GOT3 (cell line): ENCODE results near the gene SLC25A23.
A peak's percentile ranks its signal among the peaks of the same experiment; 100 is the strongest.
"Not testable (repeated sequence)": the region's sequence is repeated elsewhere in the genome, so short reads cannot be mapped to it uniquely, and the experiment has no call there.

Experiments used
- DNase-seq: peaks from one replicate; lab custom pipeline; 2025; ENCODE audit warnings: mixed read lengths; lab: John Stamatoyannopoulos, UW

Gene SLC25A23

DNA sequence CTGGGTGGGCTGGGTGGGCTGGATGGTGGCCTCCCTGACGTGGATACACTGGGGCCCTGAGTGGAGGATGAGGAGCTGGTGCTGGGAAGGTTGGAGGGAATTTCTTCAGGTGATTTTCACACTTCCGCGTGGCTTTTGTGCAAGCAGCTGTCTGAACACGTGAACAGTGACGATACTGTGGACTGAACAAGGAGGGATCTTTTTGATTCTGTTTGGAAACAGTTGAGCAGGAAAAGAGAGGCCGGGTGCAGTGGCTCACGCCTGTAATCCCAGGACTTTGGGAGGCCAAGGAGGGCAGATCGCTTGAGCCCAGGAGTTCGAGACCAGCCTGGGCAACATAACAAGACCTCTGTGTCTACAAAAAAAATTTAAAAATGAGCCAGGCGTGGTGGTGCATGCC is 57.5 kb downstream of the SLC25A23 start:
- DNase-seq: no peak

DNA sequence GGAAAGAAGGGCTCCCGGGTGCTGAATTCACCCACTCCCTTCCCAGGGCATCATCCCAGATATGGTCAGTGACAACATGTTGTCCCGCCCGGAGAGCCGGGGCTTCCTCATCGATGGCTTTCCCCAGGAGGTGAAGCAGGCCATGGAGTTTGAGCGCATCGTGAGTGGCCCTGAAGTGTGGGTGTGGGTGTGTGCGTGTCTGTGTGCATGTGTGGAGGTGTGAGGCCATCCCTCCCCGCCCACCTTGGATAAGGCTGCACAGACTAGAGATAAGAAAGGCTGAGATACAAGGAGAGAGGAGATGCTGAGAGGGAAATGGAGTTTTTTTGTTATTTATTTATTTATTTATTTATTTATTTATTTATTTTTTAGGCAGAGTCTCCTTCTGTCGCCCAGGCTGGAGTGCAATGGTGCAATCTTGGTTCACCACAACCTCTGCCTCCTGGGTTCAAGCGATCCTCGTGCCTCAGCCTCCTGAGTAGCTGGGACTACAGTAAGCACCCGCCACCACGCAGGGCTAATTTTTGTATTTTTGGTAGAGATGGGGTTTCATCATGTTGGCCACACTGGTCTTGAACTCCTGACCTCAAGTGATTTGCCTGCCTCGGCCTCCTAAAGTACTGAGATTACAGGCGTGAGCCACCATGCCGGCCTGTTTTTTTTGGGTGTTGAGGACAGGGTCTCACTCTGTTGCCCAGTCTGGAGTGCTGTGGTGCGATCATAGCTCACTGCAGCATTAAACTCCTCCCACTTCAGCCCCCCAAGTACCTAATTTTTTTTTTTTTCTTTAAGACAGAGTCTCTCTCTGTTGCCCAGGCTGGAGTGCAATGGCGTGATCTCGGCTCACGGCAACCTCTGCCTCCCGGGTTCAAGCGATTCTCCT is 59.3 kb downstream of the SLC25A23 start:
- not testable (repeated sequence) for DNase-seq

DNA sequence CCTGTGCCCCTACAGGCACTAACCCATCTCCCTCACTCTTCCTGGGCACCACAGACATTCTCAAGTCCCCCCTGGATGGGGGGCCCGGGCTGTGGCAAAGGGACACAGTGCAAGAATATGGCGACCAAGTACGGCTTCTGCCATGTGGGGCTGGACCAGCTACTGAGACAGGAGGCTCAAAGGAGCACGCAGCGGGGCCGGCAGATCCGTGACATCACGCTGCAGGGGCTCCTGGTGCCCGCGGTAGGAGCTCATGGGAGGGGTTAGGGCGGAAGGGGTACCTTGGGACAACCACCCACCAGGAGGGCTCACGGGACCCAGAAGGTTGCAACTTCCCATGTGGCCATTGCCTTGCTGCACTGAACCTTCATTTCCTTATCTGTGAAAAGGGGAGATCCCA is 63.3 kb downstream of the SLC25A23 start:
- no peak for DNase-seq

DNA sequence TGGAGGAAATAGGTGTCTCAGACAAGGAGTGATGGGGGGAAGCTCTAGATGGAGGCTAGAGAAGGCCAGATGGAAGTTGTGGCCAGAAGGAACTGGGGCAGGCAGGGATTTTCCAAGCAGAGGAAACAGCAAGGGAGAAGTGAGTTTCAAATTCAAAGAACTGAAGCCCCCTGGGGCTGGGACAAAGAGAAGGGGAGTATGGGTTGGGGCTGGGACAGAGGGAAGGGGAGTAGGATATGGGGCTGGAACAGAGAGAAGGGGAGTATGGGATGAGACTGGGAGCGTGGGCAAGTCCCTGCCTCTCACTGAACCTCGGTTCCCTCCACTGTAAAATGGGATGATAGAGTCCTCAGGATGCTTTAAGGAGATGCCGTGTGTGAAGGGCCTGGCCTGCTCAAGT is 64.8 kb downstream of the SLC25A23 start:
- no peak for DNase-seq

DNA sequence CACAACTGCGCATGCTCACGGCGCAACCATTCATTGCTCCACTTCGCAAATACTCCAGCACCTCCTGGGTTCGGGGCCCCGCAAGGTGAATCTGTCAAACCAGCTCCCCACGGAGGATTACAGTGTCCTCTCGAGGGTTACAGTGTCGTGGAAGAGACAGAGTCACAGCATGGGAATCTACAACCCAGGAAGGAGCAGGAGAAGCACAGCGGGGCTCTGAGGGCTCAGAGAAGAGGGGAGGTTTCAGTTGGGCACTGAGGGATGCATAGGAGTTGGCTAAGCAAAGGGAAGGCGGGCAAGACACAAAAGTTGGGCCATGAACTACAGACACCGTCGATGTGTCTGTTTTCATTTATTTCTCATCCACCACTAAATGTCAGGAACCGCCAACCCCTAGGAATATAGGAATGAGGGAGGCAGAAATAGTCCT is 65.6 kb downstream of the SLC25A23 start:
- no peak for DNase-seq

DNA sequence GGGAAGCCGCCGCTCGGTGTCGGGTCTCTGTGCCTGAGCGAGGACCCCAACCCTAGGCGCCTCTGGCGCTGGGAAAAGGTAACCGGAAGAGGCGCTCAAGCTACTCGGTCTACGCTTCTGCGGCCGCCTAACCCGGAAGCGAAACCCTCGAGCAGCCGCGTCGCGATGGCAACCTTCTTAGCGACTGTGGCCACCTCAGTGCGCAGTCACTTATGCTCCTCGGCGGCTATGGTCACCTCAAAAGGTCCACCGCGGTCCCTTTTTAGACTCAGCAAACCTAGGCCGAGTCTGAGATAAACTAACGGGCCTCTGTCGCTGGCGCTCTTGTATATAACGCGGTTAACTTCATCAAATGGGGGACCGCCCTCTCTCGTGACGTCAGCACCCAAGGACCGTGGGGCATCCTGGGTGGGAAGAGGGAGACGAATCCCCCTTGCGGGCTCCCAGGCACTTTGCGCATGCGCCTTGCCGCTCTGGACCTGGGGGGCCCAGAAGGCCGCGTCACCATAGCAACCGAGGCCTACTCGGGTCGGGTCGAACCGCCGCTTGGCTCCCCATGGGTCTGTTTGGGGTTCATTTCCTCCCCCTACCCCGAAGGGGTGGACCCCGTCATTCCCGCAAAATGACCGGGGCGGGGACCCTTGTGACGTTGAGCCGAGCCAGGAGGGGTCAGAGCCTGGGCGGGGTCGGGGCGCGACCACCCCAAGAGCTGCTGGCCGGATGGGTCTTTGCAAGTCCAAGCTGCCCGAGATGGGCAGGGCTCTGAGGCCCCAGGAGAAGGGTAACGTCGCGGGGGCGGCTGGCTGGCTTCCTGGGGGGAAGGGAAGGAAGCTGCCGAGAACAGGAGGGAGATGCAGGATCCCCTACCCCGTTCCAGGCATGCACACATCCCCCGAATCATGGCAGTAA is 66.3 kb downstream of the SLC25A23 start, which contains the start of gene GTF2F1:
TSS of gene GTF2F1 (minus strand) at position 91 of the 909 bp plus-strand sequence. CDS start 169 bp downstream, outside the sequence.
- peak; percentile 81 for DNase-seq

DNA sequence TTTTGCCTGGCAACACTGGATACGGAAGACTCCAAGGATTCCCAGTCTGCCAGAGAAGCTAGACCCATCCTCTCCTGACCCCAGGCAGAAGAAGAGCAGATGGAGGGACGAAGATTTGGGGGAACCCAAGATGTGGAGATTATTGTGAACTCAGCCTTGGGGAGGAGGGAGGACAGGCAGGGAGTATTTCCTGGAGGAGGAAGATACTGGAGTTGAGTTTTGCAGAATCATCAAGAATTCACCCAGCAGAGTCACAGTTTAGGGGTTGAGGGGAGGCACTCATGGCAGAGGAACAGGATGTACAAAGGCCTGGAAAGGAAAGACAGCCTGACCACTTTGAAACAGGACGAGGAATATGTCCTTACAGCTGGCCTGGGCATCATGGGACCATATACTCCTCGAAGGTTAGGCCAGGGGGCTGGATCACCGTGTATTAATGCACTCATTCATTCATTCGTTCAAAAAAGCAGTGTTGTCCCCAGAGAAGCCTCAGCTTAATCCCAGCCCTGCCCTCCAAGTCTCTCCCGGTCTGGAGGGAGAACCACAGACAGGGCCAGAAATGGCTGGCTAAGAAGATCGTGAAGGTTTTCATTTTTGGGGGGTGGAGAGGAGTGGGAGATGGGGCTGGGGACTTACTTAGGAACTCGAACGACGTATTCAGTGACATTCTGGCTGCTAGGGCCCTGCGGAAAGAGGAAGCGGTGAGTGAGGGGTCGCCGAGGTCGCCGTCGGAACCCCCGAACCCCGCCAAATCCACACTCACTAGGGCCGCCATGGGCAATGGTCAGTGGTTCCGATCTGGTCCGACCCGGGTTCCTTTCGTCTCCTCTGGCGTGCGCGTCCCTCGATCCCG is 67.1 kb downstream of the SLC25A23 start:
- DNase-seq: no peak
